GM21576 (cell line): ENCODE data around the gene BAK1.
"Not testable (repeated sequence)": the region's sequence is repeated elsewhere in the genome, so short reads cannot be mapped to it uniquely, and the experiment has no call there.

Experiments used
- ATAC-seq: cut with Tn5 transposase; IDR thresholded peaks from one replicate; pipeline ENCODE4 v1.9.1; 2021; ENCODE audit warnings: mild to moderate bottlenecking, moderate library complexity; ENCODE audit not compliant: unreplicated experiment

The BAK1 gene

DNA sequence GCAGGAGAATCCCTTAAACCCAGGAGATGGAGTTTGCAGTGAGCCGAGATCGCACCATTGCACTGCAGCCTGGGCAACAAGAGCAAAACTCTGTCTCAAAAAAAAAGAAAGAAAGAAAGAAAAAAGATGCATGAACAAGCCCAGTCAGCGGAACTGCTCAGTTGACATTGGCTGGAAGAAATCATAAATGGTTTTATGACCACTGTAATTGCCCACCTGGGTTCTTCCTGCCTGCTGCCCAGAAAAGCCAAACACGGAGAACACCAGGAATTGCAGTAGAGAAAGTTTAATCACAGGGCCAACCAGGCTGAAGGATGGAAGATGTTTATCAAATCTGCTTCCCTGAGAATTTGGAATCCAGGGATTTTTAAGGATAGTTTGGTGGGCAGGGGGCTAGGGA, 22.7 kb downstream of the BAK1 start:
- ATAC-seq, result no peak

DNA sequence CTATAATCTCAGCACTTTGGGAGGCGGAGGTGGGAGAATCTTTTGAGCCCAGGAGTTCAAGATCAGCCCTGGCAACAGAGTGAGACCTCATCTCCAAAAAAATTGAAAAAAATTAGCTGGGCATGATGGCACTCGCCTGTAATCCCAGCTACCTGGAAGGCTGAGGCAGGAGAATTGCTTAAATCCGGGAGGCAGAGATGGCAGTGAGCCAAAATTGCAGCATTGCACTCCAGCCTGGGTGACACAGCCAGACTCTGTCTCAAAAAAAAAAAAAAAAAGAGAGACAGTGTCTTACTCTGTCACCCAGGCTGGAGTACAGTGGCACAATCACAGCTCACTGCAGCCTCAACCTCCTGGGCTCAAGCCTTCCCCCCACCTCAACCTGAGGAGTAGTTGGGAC, 27.2 kb downstream of the BAK1 start:
- ATAC-seq, result not testable (repeated sequence)

DNA sequence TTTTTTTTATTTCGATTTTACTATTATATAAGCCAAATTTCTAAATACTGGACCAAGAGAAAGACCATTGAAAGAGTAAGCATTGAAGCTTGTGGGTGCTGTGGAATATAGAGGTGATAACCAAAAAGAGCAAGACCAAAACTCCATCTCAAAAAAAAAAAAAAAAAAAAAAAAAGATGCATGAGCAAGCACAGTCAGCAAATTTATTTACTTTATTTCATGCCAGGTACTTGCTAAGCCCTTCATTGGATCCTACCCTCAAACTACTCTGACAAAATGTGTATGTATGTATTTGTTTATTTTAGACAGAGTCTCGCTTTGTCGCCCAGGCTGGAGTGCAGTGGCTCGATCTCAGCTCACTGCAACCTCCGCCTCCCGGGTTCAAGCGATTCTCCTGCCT, 27.8 kb downstream of the BAK1 start:
- no peak for ATAC-seq

DNA sequence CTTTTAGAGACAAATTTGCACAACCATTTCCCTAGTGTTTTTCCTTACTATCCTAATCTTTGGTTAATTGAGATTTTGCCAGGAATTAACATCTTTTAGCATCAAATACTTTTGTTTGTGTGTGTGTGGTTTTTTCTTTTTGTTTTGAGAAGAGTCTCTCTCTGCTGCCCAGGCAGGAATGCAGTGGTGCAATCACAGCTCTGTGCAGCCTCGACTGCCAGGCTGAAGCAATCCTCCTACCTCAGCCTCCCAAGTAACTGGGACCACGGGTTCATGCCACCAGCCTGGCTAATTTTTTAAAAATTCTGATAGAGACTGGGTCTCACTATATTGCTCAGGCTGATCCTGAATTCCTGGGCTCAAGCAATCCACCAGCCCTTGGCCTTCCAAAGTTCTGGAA, 28.5 kb downstream of the BAK1 start:
- ATAC-seq, result no peak

DNA sequence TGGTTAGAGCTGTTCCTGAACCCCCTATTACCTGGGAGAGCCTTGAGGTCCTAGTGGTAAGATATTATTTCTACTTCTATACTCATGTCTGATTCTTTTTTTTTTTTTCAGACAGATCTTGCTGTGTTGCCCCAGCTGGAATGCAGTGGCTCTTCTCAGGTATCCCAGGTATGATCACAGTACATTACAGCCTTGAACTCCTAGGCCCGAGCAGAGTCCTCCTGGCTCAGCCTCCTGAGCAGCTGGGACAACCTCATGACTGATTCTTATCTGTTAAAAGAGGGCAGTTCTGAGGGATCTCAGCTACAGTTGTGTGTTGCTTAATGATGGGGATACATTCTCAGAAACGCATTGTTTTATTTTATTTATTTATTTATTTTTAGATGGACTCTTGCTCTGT, 30.2 kb downstream of the BAK1 start:
- ATAC-seq, result no peak

DNA sequence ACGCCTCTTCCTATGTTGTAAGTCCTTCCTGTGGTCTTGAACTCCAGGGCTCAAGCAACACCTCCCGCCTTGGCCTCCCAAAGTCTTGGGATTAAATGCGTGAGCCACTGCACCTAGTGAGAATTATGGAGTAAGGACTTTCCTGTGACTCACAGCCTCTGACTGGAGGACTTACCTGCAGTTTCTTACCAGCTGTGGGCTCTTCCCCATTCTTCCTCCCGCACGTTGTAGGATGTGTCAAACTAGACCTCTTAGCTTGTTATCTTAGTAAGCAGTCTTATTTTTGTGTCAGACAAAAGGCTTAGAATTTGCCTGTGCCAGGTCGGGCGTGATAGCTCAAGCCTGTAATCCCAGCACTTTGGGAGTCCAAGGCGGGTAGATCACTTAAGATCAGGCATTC, 30.9 kb downstream of the BAK1 start:
- no peak for ATAC-seq

DNA sequence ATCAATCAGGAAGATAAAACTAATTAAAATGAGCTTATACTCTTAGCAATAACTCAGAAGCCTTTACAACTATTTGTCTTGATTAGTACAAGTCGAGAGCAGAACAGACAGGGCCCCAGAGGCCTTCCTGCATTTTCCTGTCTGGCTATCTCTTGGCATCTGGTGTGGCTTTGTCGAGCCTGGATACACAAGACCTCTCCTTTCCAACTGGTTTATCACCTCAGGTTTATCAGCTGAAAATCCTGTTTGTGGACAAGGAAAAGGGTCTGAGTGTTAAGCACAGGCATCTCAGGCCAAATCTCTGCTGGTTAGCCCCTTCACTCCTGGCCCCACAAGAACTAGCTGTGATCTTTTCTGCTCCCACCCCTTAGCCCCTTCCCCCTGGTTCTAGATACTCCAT, 32.6 kb downstream of the BAK1 start:
- no peak for ATAC-seq

DNA sequence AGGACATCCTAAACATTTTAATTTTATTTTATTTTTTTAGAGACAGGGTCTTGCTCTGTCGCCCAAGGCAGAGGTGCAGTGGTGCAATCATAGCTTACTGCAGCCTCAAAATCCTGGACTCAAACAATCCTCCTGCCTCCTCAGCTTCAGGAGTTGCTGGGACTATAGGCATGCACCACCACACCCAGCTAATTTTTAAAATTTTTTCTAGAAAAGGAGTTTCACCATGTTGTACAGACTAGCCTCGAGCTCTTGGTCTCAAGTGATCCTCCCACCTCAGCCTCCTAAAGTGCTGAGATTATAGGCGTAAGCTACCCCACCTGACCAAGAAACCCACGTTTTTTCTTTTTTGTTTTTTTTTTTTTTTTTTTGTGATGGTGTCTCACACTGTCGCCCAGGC, 33.3 kb downstream of the BAK1 start:
- no peak for ATAC-seq

DNA sequence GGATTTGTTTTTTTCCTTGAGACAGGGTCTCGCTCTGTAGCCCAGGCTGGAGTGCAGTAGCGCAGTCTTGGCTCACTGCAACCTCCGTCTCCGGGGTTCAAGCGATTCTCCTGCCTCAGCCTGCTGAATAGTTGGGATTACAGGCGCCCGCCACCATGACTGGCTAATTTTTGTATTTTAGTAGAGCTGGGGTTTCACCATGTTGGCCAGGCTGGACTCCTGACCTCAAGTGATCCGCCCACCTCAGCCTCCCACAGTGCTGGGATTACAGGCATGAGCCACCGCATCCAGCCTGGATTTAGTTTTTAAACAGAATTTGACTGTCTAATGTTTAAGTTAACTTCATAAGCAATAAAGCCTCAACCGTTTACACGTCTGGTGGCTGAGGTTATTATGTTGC, 34.8 kb downstream of the BAK1 start:
- ATAC-seq, result not testable (repeated sequence)

DNA sequence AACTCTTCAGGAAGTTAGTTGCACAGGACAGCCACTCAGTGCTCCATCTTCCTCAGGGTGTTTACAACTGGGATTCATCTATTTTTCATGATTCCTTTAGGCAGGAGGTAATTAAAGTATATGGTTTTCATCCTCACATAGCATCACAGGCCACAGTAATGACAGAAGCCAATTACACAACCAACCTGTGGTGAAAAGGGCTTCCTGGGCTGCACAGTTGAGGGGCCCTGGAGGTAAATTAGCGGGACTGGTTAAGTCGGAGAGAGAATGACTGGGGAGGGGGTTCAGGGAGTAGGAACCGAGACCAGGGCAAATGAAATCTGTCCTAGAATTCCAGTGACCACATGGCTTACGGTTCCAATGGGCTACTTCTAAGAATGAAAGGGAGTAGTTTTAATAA, 37.0 kb downstream of the BAK1 start:
- ATAC-seq, result no peak

DNA sequence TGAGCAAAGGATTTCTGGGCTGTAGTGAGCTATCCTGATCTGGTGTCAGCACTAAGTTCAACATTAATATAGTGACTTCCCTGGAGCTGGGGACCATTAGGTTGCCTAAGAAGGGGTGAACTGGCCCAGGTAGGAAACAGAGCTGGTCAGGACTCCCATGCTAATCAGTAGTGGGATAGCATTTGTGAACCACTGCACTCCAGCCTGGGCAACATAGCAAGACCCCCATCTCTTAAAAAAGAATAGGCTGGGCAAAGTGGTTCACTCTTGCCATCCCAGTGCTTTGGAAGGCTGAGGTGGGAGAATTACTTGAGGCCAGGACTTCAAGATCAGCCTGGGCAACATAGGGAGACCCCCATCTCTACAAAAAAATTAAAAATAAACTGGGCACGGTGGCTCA, 39.3 kb downstream of the BAK1 start:
- ATAC-seq, result no peak

DNA sequence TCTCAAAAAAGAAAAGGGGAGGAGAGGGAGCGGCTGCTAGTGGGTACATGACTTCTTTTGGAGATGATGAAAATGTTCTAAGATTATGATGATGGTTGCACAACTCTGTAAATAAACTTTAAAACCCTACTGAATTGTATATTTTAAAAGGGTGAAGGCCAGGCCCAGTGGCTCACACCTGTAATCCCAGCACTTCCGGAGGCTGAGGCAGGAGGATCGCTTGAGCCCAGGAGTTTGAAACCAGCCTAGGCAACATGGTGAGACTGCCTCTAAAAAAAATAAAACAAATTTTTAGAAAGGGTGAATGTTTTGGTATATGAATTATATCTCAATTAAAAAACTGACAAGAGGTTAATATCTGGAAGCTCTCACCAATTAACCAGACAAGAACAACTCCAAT, 45.4 kb downstream of the BAK1 start:
- no peak for ATAC-seq

DNA sequence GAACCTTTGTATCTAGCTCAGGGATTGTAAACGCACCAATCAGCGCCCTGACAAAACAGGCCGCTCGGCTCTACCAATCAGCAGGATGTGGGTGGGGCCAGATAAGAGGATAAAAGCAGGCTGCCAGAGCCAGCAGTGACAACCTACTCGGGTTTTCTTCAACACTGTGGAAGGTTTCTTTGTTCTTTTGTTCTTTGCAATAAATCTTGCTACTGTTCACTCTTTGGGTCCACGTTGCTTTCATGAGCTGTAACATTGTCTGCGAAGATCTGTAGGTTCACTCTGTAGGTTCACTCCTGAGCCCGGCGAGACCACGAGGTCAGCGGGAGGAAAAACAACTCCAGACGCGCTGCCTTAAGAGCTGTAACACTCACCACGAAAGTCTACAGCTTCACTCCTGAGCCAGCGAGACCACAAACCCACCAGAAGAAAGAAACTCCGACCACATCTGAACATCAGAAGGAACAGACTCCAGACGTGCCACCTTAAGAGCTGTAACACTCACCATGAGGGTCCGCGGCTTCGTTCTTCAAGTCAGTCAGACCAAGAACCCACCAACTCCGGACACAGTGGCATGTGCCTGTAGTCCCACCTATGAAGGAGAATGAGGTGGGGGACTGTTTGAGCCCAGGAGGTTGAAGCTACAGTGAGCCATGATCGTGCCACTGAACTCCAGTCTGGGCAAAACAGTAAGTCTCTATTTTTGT, 46.8 kb downstream of the BAK1 start:
- not testable (repeated sequence) for ATAC-seq

DNA sequence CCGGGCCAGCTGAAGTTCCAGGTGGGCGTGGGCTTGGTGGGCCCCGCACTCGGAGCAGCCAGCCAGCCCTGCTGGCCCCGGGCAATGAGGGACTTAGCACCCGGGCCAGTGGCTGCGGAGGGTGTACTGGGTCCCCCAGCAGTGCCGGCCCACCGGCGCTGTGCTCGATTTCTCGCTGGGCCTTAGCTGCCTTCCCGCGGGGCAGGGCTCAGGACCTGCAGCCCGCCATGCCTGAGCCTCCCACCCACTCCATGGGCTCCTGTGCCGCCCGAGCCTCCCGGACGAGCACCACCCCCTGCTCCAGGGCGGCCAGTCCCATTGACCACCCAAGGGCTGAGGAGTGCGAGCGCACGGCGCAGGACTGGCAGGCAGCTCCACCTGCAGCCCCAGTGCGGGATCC, 47.6 kb downstream of the BAK1 start:
- ATAC-seq, result not testable (repeated sequence)

DNA sequence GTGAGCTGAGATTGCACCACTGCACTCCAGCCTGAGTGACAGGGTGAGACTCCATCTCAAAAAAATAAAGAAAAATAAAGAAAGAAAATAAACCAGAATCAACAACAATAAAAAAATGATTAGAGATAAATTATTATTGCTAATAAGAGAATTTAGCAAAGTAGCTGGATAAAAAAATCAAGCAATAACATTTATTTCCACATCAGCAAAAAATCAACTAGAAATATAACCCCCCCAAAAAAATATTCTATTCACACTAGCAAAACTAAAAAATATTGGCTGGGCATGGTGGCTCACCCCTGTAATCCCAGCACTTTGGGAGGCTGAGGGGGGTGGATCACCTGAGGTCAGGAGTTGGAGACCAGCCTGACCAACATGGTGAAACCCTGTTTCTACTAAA, 49.5 kb downstream of the BAK1 start:
- not testable (repeated sequence) for ATAC-seq
